Uterus (tissue), 4 donors: ENCODE results near the gene RIPK1. TPM values are rescaled to one million over a fixed set of nuclear protein-coding genes. Genes with fewer than 3 reads are reported as not detected.
"Not testable (repeated sequence)": the region's sequence is repeated elsewhere in the genome, so short reads cannot be mapped to it uniquely, and the experiment has no call there.

Experiments used
- DNase-seq, 2 donors: peaks; one replicate each; pipeline ENCODE4 v3.0.0-alpha.2; 2019 to 2020
- H3K27ac ChIP-seq, 2 donors: fragments of 200-600 bp; sonication (generic); 1 replicate in 1 of 2; 2 replicates in 1 of 2; pipeline ENCODE4 v1.5.1; 2016 to 2018
- H3K27me3 ChIP-seq, 2 donors: fragments of 200-600 bp; sonication (generic); one replicate each; pipeline ENCODE4 v1.5.1; 2018 to 2019; ENCODE audit warnings: control low read depth in 1 of 2
- H3K36me3 ChIP-seq, 2 donors: fragments of 200-600 bp; sonication (generic); one replicate each; pipeline ENCODE4 v1.5.1; 2019; ENCODE audit warnings: control low read depth in 1 of 2
- H3K4me1 ChIP-seq, 2 donors: fragments of 200-600 bp; sonication (generic); one replicate each; pipeline ENCODE4 v1.5.1; 2018 to 2019; ENCODE audit warnings: control low read depth in 1 of 2
- H3K4me3 ChIP-seq, 2 donors: fragments of 200-600 bp; sonication (generic); 1 replicate in 1 of 2; 2 replicates in 1 of 2; pipeline ENCODE4 v1.5.1; 2018 to 2019; ENCODE audit warnings: mild to moderate bottlenecking in 1 of 2
- H3K9me3 ChIP-seq, 2 donors: fragments of 200-600 bp; sonication (generic); one replicate each; pipeline ENCODE4 v1.5.1; 2019; ENCODE audit warnings: control low read depth in 1 of 2
- POLR2A ChIP-seq, 2 donors: fragments of 450-650 bp; IDR thresholded peaks; one replicate each; pipeline ENCODE4 v1.6.1; 2016; ENCODE audit warnings: antibody characterized with exemption in 2 of 2, mild to moderate bottlenecking in 1 of 2, moderate library complexity in 1 of 2
- intact Hi-C: fragments of 100-400 bp; cut with DNase I; formaldehyde crosslinking; loops from one replicate; pipeline ENCODE4 v1.15.1; 2023; ENCODE audit warnings: low total_unique reads
- total RNA-seq, 4 donors: library from RNA; depleted of rRNA in 3 of 4; stranded (reverse); fragments of >200 nt in 3 of 4; gene quantifications; one replicate each; pipeline versions ENCODE4 v1.1.0 to v1.2.4, GENCODE V29; 2014 to 2023
- TF ChIP-seq, protein P1 (sequence below), 4 experiments: fragments of 200-600 bp in 2 of 4; fragments of 450-650 bp in 2 of 4; sonication (generic) in 2 of 4; IDR thresholded peaks; one replicate each; pipeline ENCODE4 v1.5.1; 2016 to 2019; ENCODE audit warnings: antibody characterized with exemption in 4 of 4, mild to moderate bottlenecking in 2 of 4, moderate library complexity in 1 of 4
- donor health status: DM: yes; HTN: yes; CAD: no.

The RIPK1 gene
- total RNA-seq, 4 donors from 2014 or later = 11.5 to 35.0 (median 30.1) TPM

- TF ChIP-seq, protein P1, sequence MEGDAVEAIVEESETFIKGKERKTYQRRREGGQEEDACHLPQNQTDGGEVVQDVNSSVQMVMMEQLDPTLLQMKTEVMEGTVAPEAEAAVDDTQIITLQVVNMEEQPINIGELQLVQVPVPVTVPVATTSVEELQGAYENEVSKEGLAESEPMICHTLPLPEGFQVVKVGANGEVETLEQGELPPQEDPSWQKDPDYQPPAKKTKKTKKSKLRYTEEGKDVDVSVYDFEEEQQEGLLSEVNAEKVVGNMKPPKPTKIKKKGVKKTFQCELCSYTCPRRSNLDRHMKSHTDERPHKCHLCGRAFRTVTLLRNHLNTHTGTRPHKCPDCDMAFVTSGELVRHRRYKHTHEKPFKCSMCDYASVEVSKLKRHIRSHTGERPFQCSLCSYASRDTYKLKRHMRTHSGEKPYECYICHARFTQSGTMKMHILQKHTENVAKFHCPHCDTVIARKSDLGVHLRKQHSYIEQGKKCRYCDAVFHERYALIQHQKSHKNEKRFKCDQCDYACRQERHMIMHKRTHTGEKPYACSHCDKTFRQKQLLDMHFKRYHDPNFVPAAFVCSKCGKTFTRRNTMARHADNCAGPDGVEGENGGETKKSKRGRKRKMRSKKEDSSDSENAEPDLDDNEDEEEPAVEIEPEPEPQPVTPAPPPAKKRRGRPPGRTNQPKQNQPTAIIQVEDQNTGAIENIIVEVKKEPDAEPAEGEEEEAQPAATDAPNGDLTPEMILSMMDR (IDR thresholded peaks at IDR 0.05) = no peak
- no peak for TF ChIP-seq POLR2A (IDR thresholded peaks at IDR 0.05)
- intact Hi-C loops = no loop called here
- Histone ChIP-seq H3K9me3 (no peaks in the 10 kb centered on the region), H3K4me3 (no peak overlapping the region), H3K4me1 (no peaks in the 10 kb centered on the region), H3K27ac (no peak overlapping the region), H3K36me3 (no peaks in the 10 kb centered on the region), H3K27me3 (no peaks in the 10 kb centered on the region)
- no peak for DNase-seq
These were observed 15.6 kb upstream of the RIPK1 start for GRCh38 chr6:3052481-3053230.

DNA sequence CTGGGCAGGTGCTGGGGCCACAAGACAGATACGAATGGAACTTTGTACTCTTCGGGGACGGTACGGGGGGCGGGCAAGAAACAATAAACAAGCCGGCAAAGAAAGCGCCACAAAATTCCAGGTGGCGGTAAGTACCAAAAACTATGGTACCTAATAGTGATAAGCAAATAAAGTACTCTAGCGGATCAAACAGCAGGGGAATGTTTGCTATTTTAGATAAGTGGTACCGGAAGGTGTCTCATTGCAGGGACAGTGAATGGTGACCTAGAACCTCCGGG lies 15.1 kb upstream of the RIPK1 start:
- H3K9me3 ChIP-seq = no peaks in the 10 kb centered on the region
- intact Hi-C loops = no loop called here
- TF ChIP-seq POLR2A (IDR thresholded peaks at IDR 0.05) = no peak
- TF ChIP-seq, protein P1 (IDR thresholded peaks at IDR 0.05) = no peak
- no peaks in the 10 kb centered on the region for H3K4me1 ChIP-seq
- no peaks in the 10 kb centered on the region for H3K36me3 ChIP-seq
- no peak for DNase-seq
- H3K4me3 ChIP-seq = peak overlapping the region; percentile 31 to 41
- H3K27ac ChIP-seq = peak overlapping the region; percentile 19 to 20
- H3K27me3 ChIP-seq = no peaks in the 10 kb centered on the region

DNA sequence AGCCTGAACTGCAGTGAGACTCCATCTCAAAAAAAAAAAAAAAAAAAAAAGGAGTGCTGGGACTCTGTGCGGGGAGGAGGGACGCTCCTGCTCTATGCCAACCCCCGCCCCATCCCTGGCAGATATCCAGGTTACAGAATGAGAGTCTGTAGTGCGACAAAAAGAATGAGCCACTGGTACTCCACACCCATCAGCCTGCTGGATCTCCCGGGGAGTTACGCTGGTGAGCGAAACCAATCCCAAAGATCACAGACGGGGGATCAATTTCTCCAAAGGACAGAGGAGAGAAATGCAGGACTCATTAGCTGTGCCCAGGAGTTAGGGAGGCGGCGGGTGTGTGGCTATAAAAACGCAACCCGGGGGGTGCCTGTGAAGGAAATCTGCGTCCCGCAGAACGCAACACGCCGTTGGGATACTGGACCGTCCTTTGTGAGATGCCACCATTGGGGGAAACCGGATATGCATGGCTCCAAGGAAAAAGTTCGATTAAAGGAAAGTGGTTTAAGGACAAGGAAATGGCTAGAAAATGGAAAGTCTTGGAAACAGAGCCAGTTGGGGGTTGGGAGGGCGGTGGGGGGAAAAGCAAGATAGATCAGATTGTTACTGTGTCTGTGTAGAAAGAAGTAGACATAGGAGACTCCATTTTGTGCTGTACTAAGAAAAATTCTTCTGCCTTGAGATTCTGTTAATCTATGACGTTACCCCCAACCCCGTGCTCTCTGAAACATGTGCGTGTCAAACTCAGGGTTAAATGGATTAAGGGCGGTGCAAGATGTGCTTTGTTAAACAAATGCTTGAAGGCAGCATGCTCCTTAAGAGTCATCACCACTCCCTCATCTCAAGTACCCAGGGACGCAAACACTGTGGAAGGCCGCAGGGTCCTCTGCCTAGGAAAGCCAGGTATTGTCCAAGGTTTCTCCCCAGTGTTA lies 13.8 kb upstream of the RIPK1 start:
- Histone ChIP-seq H3K27ac (peak overlapping the region in 1 of 2 donors; percentile 19), H3K4me3 (peak overlapping the region in 1 of 2 donors; percentile 41)
- peak; percentile 59 to 65 for DNase-seq

GRCh38 chr6:3055158-3055499 lies 13.2 kb upstream of the RIPK1 start:
- not testable (repeated sequence) for DNase-seq, H3K9me3 ChIP-seq, H3K4me1 ChIP-seq, H3K27me3 ChIP-seq, H3K4me3 ChIP-seq, H3K36me3 ChIP-seq
- intact Hi-C loops = loop anchor here (5.0 kb wide), 1 partner anchor 58 kb away; the partner anchor contains the start of gene NQO2
- H3K27ac ChIP-seq = peak overlapping the region in 1 of 2 donors; percentile 1

More for the DNA sequence above, 13.8 kb upstream of the RIPK1 start:
- H3K27me3 ChIP-seq, H3K9me3 ChIP-seq, H3K4me1 ChIP-seq, H3K36me3 ChIP-seq: not testable (repeated sequence)
- intact Hi-C loops = loop anchor here (5.0 kb wide), 1 partner anchor 57 kb away; the partner anchor contains the start of gene NQO2

DNA sequence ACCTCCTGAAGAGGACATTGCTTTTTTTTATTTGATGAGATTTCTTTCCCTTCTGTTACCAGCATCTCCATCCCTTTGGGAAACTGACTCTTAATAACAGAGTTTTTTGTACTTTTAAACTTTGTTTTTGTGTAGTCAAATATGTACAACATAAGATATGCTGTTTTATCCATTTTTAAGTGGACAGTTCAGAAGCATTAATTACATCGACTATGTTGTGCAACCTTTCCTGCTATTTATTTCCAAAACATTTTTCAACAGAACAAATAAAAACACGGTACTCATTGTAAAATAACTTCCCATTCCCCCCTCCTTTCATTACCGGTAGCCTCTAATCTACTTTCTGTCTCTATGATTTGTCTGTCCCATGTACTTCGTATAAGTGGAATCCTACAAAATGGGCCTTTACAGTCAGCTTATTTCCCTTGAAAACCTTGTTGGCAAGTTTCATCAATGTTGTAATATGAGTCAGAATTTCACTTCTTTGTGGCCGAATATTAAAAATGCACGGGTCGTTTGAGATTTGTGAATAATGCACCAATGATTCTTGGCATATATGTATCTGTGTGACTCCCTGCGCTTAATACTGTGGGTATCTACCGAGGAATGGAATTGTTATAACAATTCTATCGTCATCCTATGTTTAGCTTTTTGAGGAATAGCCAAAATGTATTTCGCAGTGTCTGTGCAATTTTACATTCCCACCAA lies 11.1 kb upstream of the RIPK1 start:
- no peak for DNase-seq
- Histone ChIP-seq H3K27ac (no peak overlapping the region), H3K4me1 (no peaks in the 10 kb centered on the region), H3K4me3 (no peak overlapping the region), H3K36me3 (no peaks in the 10 kb centered on the region), H3K9me3 (no peaks in the 10 kb centered on the region), H3K27me3 (no peaks in the 10 kb centered on the region)
- TF ChIP-seq, protein P1 (IDR thresholded peaks at IDR 0.05) = no peak
- TF ChIP-seq POLR2A (IDR thresholded peaks at IDR 0.05) = no peak
- intact Hi-C loops = loop anchor here (5.0 kb wide), 1 partner anchor 60 kb away; the partner anchor contains the start of gene NQO2
